NT2/D1 (cell line): ENCODE measurements around the gene ERC2.

Experiments
- SUZ12 ChIP-seq: IDR thresholded peaks from 2 replicates; pipeline ENCODE4 v1.6.1; 2011; ENCODE audit not compliant: insufficient read length, insufficient read depth; ENCODE audit errors: extremely low read depth
- YY1 ChIP-seq: IDR thresholded peaks from 2 replicates; pipeline ENCODE4 v1.6.1; 2011; ENCODE audit not compliant: insufficient read length, insufficient read depth
- ZNF274 ChIP-seq: IDR thresholded peaks from 2 replicates; pipeline ENCODE4 v1.6.1; 2011; ENCODE audit warnings: mild to moderate bottlenecking, low read depth, low read length

- TF ChIP-seq ZNF274: no peak
- no peak for TF ChIP-seq YY1
- no peak for TF ChIP-seq SUZ12
Measured at GRCh38 chr3:55659701-55660100, 808.6 kb downstream of the ERC2 start.
